Prostate gland (tissue), 2 donors: Measurements from ENCODE around the gene PSMA7. TPM values are rescaled to one million over a fixed set of nuclear protein-coding genes. Genes with fewer than 3 reads are reported as not detected.
"Not testable (repeated sequence)": the region's sequence is repeated elsewhere in the genome, so short reads cannot be mapped to it uniquely, and the experiment has no call there.

Experiments
- DNase-seq: peaks from one replicate; pipeline ENCODE4 v3.0.0-alpha.2; 2019; ENCODE audit warnings: low spot score
- H3K27ac ChIP-seq, 2 donors: fragments of 200-600 bp; sonication (generic); 2 replicates each; pipeline ENCODE4 v1.5.1; 2017 to 2019
- H3K27me3 ChIP-seq: fragments of 200-600 bp; sonication (generic); replicated peaks from 2 replicates; pipeline ENCODE4 v1.5.1; 2019; ENCODE audit not compliant: insufficient read depth
- H3K36me3 ChIP-seq, 2 donors: fragments of 200-600 bp; sonication (generic); 1 replicate in 1 of 2; 2 replicates in 1 of 2; pipeline versions ENCODE4 v1.5.1 to v1.8.1; 2017 to 2019
- H3K4me1 ChIP-seq: fragments of 200-600 bp; sonication (generic); replicated peaks from 2 replicates; pipeline ENCODE4 v1.5.1; 2019
- H3K4me3 ChIP-seq, 2 donors: fragments of 200-600 bp; sonication (generic); 2 replicates each; pipeline ENCODE4 v1.5.1; 2017 to 2019
- H3K9me3 ChIP-seq: fragments of 200-600 bp; sonication (generic); 2 replicates; pipeline ENCODE4 v1.5.1; 2017
- POLR2A ChIP-seq: fragments of 450-650 bp; IDR thresholded peaks from one replicate; pipeline ENCODE4 v1.6.1; 2016; ENCODE audit warnings: antibody characterized with exemption, mild to moderate bottlenecking
- POLR2AphosphoS5 ChIP-seq: sonication (generic); formaldehyde crosslinking; IDR thresholded peaks from one replicate; pipeline ENCODE4 v1.6.1; 2017; ENCODE audit warnings: antibody characterized with exemption
- WGBS: methylation state at CpG from one replicate; pipeline ENCODE4 v1.1.5; 2018; 5-methylcytosine and 5-hydroxymethylcytosine counted together
- intact Hi-C: fragments of 100-400 bp; cut with DNase I; formaldehyde crosslinking; loops from one replicate; pipeline ENCODE4 v1.14.2; 2022
- total RNA-seq, 2 donors: library from RNA; depleted of rRNA; stranded (reverse); fragments of >200 nt; gene quantifications; one replicate each; pipeline ENCODE4 v1.1.0, GENCODE V29; 2016
- TF ChIP-seq, protein P1 (sequence below), 4 experiments: fragments of 200-600 bp in 2 of 4; fragments of 450-650 bp in 2 of 4; sonication (generic) in 2 of 4; IDR thresholded peaks; 1 replicate in 3 of 4; 2 replicates in 1 of 4; pipeline ENCODE4 v1.5.1; 2016 to 2019; ENCODE audit warnings: antibody characterized with exemption in 4 of 4, mild to moderate bottlenecking in 2 of 4, moderate library complexity in 2 of 4

Gene PSMA7
- total RNA-seq, 2 donors from 2014 or later = 176 to 250 TPM

DNA sequence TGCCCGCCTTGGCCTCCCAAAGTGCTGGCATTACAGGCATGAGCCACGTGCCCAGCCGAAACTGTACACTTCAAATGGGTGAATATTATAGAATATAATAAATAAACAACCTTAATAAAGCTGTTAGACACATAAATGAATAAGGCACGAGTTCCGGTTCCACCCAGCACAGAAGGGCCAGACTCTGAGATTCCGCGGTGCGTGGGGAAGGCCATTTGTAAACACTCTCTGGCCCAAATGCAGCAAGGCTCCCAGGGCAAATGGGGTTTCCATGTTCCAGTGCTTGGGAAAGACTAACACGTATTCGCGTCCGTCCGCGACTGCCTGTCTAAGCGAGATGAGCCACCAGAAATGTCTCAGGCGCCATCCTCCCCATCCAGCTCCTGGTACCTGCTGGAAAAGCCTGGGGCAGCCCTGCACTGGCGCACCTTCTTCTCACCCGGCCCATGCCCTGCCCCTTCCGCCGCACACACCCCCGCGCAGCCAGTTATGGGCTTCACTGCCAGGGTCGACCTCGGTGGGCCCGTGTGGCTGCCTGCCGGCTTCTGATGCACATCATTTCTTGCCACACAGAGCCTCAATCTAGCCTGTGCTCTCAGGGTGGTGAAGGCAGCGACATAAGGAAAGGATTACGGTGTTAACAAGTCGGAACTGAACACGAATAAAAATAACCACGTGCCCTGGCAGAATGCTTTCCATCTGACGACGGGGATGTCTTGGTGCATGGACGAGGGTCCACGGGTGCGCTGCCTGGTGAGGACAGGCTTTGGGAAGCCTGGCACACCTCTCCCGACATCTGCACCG, 26.4 kb downstream of the PSMA7 start:
- Histone ChIP-seq H3K27me3 (no peaks in the 10 kb centered on the region), H3K27ac (no peak overlapping the region)
- intact Hi-C loops = no loop called here

DNA sequence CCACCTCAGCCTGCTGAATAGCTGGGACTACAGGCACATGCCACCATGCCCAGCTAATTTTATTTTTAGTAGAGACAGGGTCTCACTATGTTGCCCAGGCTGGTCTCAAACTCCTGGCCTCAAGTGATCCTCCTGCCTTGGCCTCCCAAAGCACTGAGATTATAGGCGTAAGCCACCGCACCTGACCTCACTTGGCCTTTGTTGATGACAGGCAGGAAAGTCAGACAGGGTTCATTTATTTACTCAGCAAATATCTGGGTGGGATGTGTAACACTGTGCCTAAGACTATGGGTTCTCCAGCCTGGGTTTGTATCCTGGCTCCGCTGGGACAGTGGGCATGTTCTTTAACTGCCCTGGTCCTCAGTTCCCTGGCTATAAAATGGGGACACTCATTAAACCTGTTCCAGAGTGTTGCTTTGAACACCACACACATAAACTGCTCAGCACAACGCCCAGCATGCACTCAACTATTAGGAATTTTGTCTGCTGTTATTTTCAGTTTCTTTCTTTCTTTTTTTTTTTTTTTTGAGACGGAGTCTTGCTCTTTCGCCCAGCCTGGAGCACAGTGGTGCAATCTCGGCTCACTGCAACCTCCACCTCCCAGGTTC, 27.3 kb downstream of the PSMA7 start:
- H3K27me3 ChIP-seq, intact Hi-C loops, H3K36me3 ChIP-seq, H3K27ac ChIP-seq, H3K4me3 ChIP-seq, H3K4me1 ChIP-seq, DNase-seq, H3K9me3 ChIP-seq: not testable (repeated sequence)
- 82% methylated on average over 7 of the region's 7 CpGs for WGBS

More for the DNA sequence above, 26.4 kb downstream of the PSMA7 start:
- no peak for TF ChIP-seq POLR2AphosphoS5
- TF ChIP-seq, protein P1, sequence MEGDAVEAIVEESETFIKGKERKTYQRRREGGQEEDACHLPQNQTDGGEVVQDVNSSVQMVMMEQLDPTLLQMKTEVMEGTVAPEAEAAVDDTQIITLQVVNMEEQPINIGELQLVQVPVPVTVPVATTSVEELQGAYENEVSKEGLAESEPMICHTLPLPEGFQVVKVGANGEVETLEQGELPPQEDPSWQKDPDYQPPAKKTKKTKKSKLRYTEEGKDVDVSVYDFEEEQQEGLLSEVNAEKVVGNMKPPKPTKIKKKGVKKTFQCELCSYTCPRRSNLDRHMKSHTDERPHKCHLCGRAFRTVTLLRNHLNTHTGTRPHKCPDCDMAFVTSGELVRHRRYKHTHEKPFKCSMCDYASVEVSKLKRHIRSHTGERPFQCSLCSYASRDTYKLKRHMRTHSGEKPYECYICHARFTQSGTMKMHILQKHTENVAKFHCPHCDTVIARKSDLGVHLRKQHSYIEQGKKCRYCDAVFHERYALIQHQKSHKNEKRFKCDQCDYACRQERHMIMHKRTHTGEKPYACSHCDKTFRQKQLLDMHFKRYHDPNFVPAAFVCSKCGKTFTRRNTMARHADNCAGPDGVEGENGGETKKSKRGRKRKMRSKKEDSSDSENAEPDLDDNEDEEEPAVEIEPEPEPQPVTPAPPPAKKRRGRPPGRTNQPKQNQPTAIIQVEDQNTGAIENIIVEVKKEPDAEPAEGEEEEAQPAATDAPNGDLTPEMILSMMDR (IDR thresholded peaks at IDR 0.05) = no peak
- TF ChIP-seq POLR2A = no peak
- Histone ChIP-seq H3K4me3 (no peak overlapping the region), H3K4me1 (no peaks in the 10 kb centered on the region), H3K36me3 (no peaks in the 10 kb centered on the region), H3K9me3 (no peaks in the 10 kb centered on the region)
- WGBS = 74% methylated on average over 38 of the region's 38 CpGs
- no peak for DNase-seq

DNA sequence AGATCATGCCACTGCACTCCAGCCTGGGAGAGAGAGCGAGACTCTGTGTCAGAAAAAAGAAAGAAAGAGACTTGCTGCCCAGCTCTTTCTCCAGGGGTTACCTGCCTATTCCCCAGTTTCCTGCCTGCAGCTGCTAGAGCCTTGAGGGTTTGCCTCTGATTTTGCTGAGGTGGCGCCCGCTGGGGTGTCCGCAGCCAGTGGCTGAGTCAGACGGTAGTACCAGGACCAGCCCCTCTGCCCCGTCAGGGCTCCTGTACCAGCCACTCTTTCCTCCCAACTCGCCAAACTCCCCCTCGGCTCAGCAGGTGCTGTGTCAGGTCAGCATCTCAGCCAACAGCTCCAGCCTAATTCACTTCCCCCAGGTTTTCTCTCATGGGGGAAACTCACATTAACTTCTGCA, 28.3 kb downstream of the PSMA7 start:
- no peak for TF ChIP-seq POLR2A
- TF ChIP-seq, protein P1 (IDR thresholded peaks at IDR 0.05) = no peak
- TF ChIP-seq POLR2AphosphoS5 = no peak
- no peaks in the 10 kb centered on the region for H3K27me3 ChIP-seq

DNA sequence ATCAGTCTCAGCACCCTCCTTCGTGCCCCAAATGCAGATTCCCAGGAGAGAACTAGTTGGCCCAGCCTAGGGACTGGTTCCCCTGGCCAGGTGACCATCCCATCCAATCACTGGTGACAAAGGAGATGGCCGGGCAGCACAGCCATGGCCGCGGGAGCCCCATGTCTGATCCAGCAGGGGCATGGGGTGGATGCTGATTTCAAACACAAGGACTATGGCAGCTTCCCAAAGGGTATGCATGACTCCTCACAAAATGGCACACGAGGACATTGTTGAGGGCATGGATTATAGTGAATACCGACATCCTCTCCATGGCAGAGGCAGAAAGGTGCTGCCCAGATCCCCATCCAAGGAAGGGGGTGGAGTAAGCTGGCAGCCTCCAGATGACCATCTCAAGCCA, 30.8 kb downstream of the PSMA7 start:
- TF ChIP-seq POLR2A (no peak), POLR2AphosphoS5 (no peak)
- TF ChIP-seq, protein P1 (IDR thresholded peaks at IDR 0.05) = no peak
- no peaks in the 10 kb centered on the region for H3K27me3 ChIP-seq
- H3K36me3 ChIP-seq = no peaks in the 10 kb centered on the region
- no peak overlapping the region for H3K27ac ChIP-seq
- no peak overlapping the region for H3K4me3 ChIP-seq
- DNase-seq = no peak
- H3K4me1 ChIP-seq = no peaks in the 10 kb centered on the region
- H3K9me3 ChIP-seq = no peaks in the 10 kb centered on the region
- intact Hi-C loops = no loop called here
- WGBS = 86% methylated on average over 6 of the region's 6 CpGs

More for the DNA sequence above, 28.3 kb downstream of the PSMA7 start:
- Histone ChIP-seq H3K9me3 (no peaks in the 10 kb centered on the region), H3K4me3 (no peak overlapping the region), H3K27ac (no peak overlapping the region), H3K36me3 (no peaks in the 10 kb centered on the region), H3K4me1 (no peaks in the 10 kb centered on the region)
- 34% methylated on average over 8 of the region's 8 CpGs for WGBS
- intact Hi-C loops = no loop called here
- no peak for DNase-seq

DNA sequence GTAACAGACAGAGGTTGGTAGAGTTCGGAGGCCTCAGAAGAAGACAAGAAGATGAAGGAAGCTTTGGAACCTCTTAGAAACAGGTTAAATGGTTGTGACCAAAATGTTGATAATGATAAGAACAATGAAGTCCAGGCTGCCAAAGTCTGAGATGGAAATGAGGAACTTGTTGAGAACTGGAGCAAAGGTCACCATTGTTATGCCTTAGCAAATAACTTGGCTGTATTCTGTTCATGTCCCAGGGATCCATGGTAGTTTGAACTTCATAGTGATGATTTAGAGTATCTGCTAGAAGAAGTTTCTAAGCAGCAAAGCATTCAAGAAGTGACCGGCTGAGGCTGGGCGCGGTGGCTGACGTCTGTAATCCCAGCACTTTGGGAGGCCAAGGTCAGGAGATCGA, 32.0 kb downstream of the PSMA7 start:
- DNase-seq = no peak
- Histone ChIP-seq H3K4me3 (no peak overlapping the region), H3K27me3 (no peaks in the 10 kb centered on the region), H3K27ac (no peak overlapping the region), H3K4me1 (no peaks in the 10 kb centered on the region), H3K9me3 (no peaks in the 10 kb centered on the region), H3K36me3 (no peaks in the 10 kb centered on the region)
- TF ChIP-seq POLR2A = no peak
- no peak for TF ChIP-seq POLR2AphosphoS5
- TF ChIP-seq, protein P1 (IDR thresholded peaks at IDR 0.05) = no peak
- intact Hi-C loops = no loop called here
- whole genome bisulfite sequencing = 96% methylated on average over 6 of the region's 6 CpGs
